ENCODE data around the gene FADS3.

Gene FADS3

GRCh38 chr11:61868571-61869428 is 22.5 kb downstream of the FADS3 start:
- DNase-seq (ENCODE audit: extremely low read depth, low read depth): no peak
- TF ChIP-seq CTCF (IDR thresholded peaks at IDR 0.05; ENCODE audit: low read depth, low read length, missing control alignments): no peak
- H3K4me3 ChIP-seq (replicated peaks; ENCODE audit: low read depth, low read length): no peak overlapping the region

GRCh38 chr11:61866958-61867343 is 24.4 kb downstream of the FADS3 start:
- no peak for TF ChIP-seq CTCF (IDR thresholded peaks at IDR 0.05; ENCODE audit: low read depth, low read length, missing control alignments)
- H3K4me3 ChIP-seq (replicated peaks; ENCODE audit: low read depth, low read length): no peak overlapping the region
- no peak for DNase-seq (ENCODE audit: extremely low read depth, low read depth)

GRCh38 chr11:61866231-61866957 is 25.0 kb downstream of the FADS3 start:
- TF ChIP-seq CTCF (IDR thresholded peaks at IDR 0.05; ENCODE audit: low read depth, low read length, missing control alignments): no peak
- H3K4me3 ChIP-seq (replicated peaks; ENCODE audit: low read depth, low read length): no peak overlapping the region
- DNase-seq (ENCODE audit: extremely low read depth, low read depth): no peak

- no peak for TF ChIP-seq CTCF (IDR thresholded peaks at IDR 0.05; ENCODE audit: low read depth, low read length, missing control alignments)
- DNase-seq (ENCODE audit: extremely low read depth, low read depth): no peak
- H3K4me3 ChIP-seq (replicated peaks; ENCODE audit: low read depth, low read length): no peak overlapping the region
These were observed 26.2 kb downstream of the FADS3 start for GRCh38 chr11:61864814-61865775.

- no peak overlapping the region for H3K4me3 ChIP-seq (replicated peaks; ENCODE audit: low read depth, low read length)
- no peak for DNase-seq (ENCODE audit: extremely low read depth, low read depth)
- no peak for TF ChIP-seq CTCF (IDR thresholded peaks at IDR 0.05; ENCODE audit: low read depth, low read length, missing control alignments)
These were observed 27.7 kb downstream of the FADS3 start for GRCh38 chr11:61863548-61864081.

Measured in HFF-Myc (cell line).